GM06990 (cell line): Measurements from ENCODE around the gene IKBIP.
"Not testable (repeated sequence)": the region's sequence is repeated elsewhere in the genome, so short reads cannot be mapped to it uniquely, and the experiment has no call there.

Experiments
- DNase-seq: peaks from one replicate; pipeline ENCODE4 v3.0.0-alpha.2; 2011; ENCODE audit not compliant: insufficient read length; ENCODE audit errors: extremely low read depth
- H3K27me3 ChIP-seq: replicated peaks from 2 replicates; pipeline ENCODE4 v1.6.0; 2011; ENCODE audit warnings: low read length; ENCODE audit not compliant: control insufficient read depth, insufficient read depth
- H3K36me3 ChIP-seq: 2 replicates; pipeline ENCODE4 v1.5.1; 2011; ENCODE audit warnings: low read length; ENCODE audit not compliant: control insufficient read depth, insufficient read depth
- H3K4me3 ChIP-seq: replicated peaks from 2 replicates; pipeline ENCODE4 v1.5.1; 2011; ENCODE audit warnings: low read depth, mild to moderate bottlenecking, control low read depth, low read length
- CTCF ChIP-seq: IDR thresholded peaks from 2 replicates; pipeline ENCODE4 v1.5.1; 2011; ENCODE audit warnings: low read length, control low read depth, mild to moderate bottlenecking, inconsistent platforms; ENCODE audit not compliant: insufficient read depth, poor library complexity, severe bottlenecking

The IKBIP gene

GRCh38 chr12:98645572-98646067 lies 1.0 kb upstream of the IKBIP start:
- no peak for TF ChIP-seq CTCF
- H3K4me3 ChIP-seq: peak overlapping the region; percentile 94
- DNase-seq: no peak
- H3K27me3 ChIP-seq: no peaks in the 10 kb centered on the region
- H3K36me3 ChIP-seq: no peaks in the 10 kb centered on the region; the same call in none of the 2 replicates

- peak; percentile 2 for TF ChIP-seq CTCF
- H3K36me3 ChIP-seq: no peaks in the 10 kb centered on the region; the same call in none of the 2 replicates
- DNase-seq: no peak
- no peaks in the 10 kb centered on the region for H3K27me3 ChIP-seq
- peak overlapping the region; percentile 94 for H3K4me3 ChIP-seq
Measured at GRCh38 chr12:98644433-98644711, 216 bp downstream of the IKBIP start.

- H3K36me3 ChIP-seq, DNase-seq, H3K27me3 ChIP-seq: not testable (repeated sequence)
- H3K4me3 ChIP-seq: peak overlapping the region; percentile 94
Measured at GRCh38 chr12:98642801-98643200, 1.8 kb downstream of the IKBIP start.

- no peak for DNase-seq
- TF ChIP-seq CTCF: no peak
- no peaks in the 10 kb centered on the region for H3K27me3 ChIP-seq
- no peaks in the 10 kb centered on the region for H3K36me3 ChIP-seq
- no peak overlapping the region for H3K4me3 ChIP-seq
Measured at GRCh38 chr12:98639491-98639890, 5.1 kb downstream of the IKBIP start.

GRCh38 chr12:98638009-98638408 lies 6.6 kb downstream of the IKBIP start:
- no peak for TF ChIP-seq CTCF
- Histone ChIP-seq H3K27me3 (no peaks in the 10 kb centered on the region), H3K4me3 (no peak overlapping the region), H3K36me3 (no peaks in the 10 kb centered on the region)
- no peak for DNase-seq

- no peak for DNase-seq
- Histone ChIP-seq H3K36me3 (peaks cover 1% of the 10 kb centered on the region; the same call in 1 of the 2 replicates), H3K4me3 (no peak overlapping the region), H3K27me3 (no peaks in the 10 kb centered on the region)
- no peak for TF ChIP-seq CTCF
Measured at GRCh38 chr12:98637068-98637467, 7.5 kb downstream of the IKBIP start.
